GM12891 (cell line): ENCODE results near the gene PRR19.

Experiments used
- PAX5 ChIP-seq: IDR thresholded peaks from 2 replicates; pipeline ENCODE4 v1.6.1; 2011; ENCODE audit warnings: low read length, moderate library complexity, mild to moderate bottlenecking; ENCODE audit not compliant: insufficient read depth, severe bottlenecking
- POLR2A ChIP-seq: IDR thresholded peaks from 2 replicates; pipeline ENCODE4 v1.6.1; 2011; ENCODE audit warnings: low read depth, low read length, control low read depth
- POLR2AphosphoS5 ChIP-seq: IDR thresholded peaks from 2 replicates; pipeline ENCODE4 v1.6.1; 2011; ENCODE audit warnings: low read depth, low read length, control low read depth
- POU2F2 ChIP-seq: IDR thresholded peaks from 2 replicates; pipeline ENCODE4 v1.6.1; 2011; ENCODE audit warnings: low read depth, mild to moderate bottlenecking, control low read depth, low read length, moderate library complexity
- SPI1 ChIP-seq: IDR thresholded peaks from 2 replicates; pipeline ENCODE4 v1.6.1; 2011; ENCODE audit warnings: low read depth, low read length, control low read depth
- TAF1 ChIP-seq: IDR thresholded peaks from 2 replicates; pipeline ENCODE4 v1.6.1; 2011; ENCODE audit warnings: low read depth, low read length, control low read depth

DNA sequence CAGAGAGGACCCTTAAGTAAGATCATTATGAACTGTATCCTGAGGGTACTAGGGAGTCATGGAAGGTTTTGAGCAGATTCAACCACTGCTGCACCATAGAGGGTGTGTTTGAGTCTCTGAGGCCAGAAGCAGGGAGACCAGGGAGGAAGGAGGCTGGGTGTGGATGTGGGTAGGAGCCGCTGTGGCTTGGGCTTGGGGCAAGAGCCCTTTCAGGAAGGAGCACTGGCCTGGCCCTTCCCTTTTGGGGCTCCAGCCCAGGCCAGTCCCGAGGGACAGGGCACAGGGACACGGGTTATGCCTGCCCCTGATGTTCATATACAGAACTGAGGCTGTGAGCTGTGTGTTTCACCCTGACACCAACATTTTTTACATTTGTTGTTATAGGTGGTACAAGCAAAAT lies 25.6 kb upstream of the PRR19 start:
- TF ChIP-seq POLR2A (no peak), POU2F2 (peak; percentile 12; the same call in 1 of the 2 replicates), SPI1 (no peak), POLR2AphosphoS5 (no peak), TAF1 (no peak), PAX5 (no peak)
